Fibroblast of lung (primary cell): ENCODE measurements around the gene OLIG2. TPM values are rescaled to one million over a fixed set of nuclear protein-coding genes. Genes with fewer than 3 reads are reported as not detected.

Experiments
- DNase-seq, 2 donors: peaks; one replicate each; pipeline versions ENCODE4 v3.0.0 to v3.0.0-alpha.2; 2010; ENCODE audit warnings: low read depth in 2 of 2
- H2AFZ ChIP-seq: 2 replicates; pipeline ENCODE4 v1.5.1; 2012; ENCODE audit warnings: low read length, control low read depth, inconsistent platforms
- H3K27ac ChIP-seq: 2 replicates; pipeline ENCODE4 v1.5.1; 2011; ENCODE audit warnings: low read length, control low read depth; ENCODE audit not compliant: insufficient read depth
- H3K27me3 ChIP-seq: 2 replicates; pipeline ENCODE4 v1.5.1; 2011; ENCODE audit warnings: mild to moderate bottlenecking, low read length; ENCODE audit not compliant: control insufficient read depth, insufficient read depth
- H3K36me3 ChIP-seq: 2 replicates; pipeline ENCODE4 v1.5.1; 2011; ENCODE audit warnings: low read length; ENCODE audit not compliant: control insufficient read depth, insufficient read depth
- H3K4me1 ChIP-seq: 2 replicates; pipeline ENCODE4 v1.5.1; 2011; ENCODE audit warnings: low read length; ENCODE audit not compliant: control insufficient read depth, insufficient read depth; ENCODE audit errors: extremely low read depth
- H3K4me2 ChIP-seq: 2 replicates; pipeline ENCODE4 v1.5.1; 2011; ENCODE audit warnings: low read length, control low read depth; ENCODE audit not compliant: insufficient read depth; ENCODE audit errors: extremely low read depth
- H3K4me3 ChIP-seq, 4 experiments: fragments of 200-600 bp in 1 of 4; sonication (generic) in 1 of 4; replicated peaks in 1 of 4; 2 replicates each; pipeline ENCODE4 v1.5.1; 2011 to 2016; ENCODE audit warnings: low read length in 4 of 4, low read depth in 3 of 4, mild to moderate bottlenecking in 3 of 4, control low read depth in 2 of 4, inconsistent platforms in 1 of 4, mixed read lengths in 1 of 4; ENCODE audit not compliant: insufficient read depth in 1 of 4; ENCODE audit errors: control extremely low read depth in 1 of 4
- H3K79me2 ChIP-seq: 2 replicates; pipeline ENCODE4 v1.5.1; 2012; ENCODE audit warnings: mild to moderate bottlenecking, low read length, inconsistent platforms; ENCODE audit not compliant: control insufficient read depth, insufficient read depth
- H3K9ac ChIP-seq: 2 replicates; pipeline ENCODE4 v1.5.1; 2011; ENCODE audit warnings: mild to moderate bottlenecking, low read length, control low read depth; ENCODE audit not compliant: insufficient read depth
- H3K9me3 ChIP-seq: 2 replicates; pipeline ENCODE4 v1.5.1; 2012; ENCODE audit warnings: low read depth, low read length; ENCODE audit not compliant: control insufficient read depth, insufficient read depth
- H4K20me1 ChIP-seq: 2 replicates; pipeline ENCODE4 v1.5.1; 2011; ENCODE audit warnings: low read length; ENCODE audit not compliant: control insufficient read depth, insufficient read depth; ENCODE audit errors: extremely low read depth
- CTCF ChIP-seq, 2 donors: IDR thresholded peaks in 1 of 2; conservative IDR thresholded peaks in 1 of 2; 1 replicate in 1 of 2; 2 replicates in 1 of 2; pipeline ENCODE4 v1.5.1; 2011 to 2012; ENCODE audit warnings: low read length in 2 of 2, control low read depth in 1 of 2, inconsistent platforms in 1 of 2, low read depth in 1 of 2, mild to moderate bottlenecking in 1 of 2
- EZH2 ChIP-seq: IDR thresholded peaks from 2 replicates; pipeline ENCODE4 v1.5.1; 2012; ENCODE audit warnings: low read length, control low read depth, mild to moderate bottlenecking; ENCODE audit errors: missing control alignments
- polyA plus RNA-seq, 2 donors: library from polyadenylated mRNA; depleted of rRNA in 1 of 2; stranded (reverse) in 1 of 2; unstranded in 1 of 2; fragments of >200 nt; gene quantifications; 2 replicates each; pipeline ENCODE4 v1.2.1, GENCODE V29; 2011 to 2012; ENCODE audit warnings: missing spikeins in 1 of 2
- total RNA-seq: library from RNA; depleted of rRNA; stranded (reverse); fragments of >200 nt; gene quantifications from 2 replicates; pipeline ENCODE4 v1.2.1, GENCODE V29; 2014

The OLIG2 gene
- total and polyA plus RNA-seq, 2 donors (not counting 1 experiment from before 2014, with no cell fraction given) = not detected

- Histone ChIP-seq H3K4me2 (no peak overlapping the region), H3K27ac (no peak overlapping the region), H2AFZ (no peak overlapping the region), H4K20me1 (no peaks in the 10 kb centered on the region), H3K27me3 (peaks cover 51% of the 10 kb centered on the region), H3K36me3 (no peaks in the 10 kb centered on the region), H3K79me2 (no peaks in the 10 kb centered on the region), H3K9ac (no peak overlapping the region), H3K4me1 (no peaks in the 10 kb centered on the region), H3K4me3 (no peak overlapping the region), H3K9me3 (no peaks in the 10 kb centered on the region)
- TF ChIP-seq EZH2 = no peak
- TF ChIP-seq CTCF (conservative IDR thresholded peaks at IDR 0.05 in 1 of 2, IDR thresholded peaks at IDR 0.05 in 1 of 2; ENCODE audit: low read depth in 1 of 2, low read length in 2 of 2) = no peak
- no peak for DNase-seq
Measured at GRCh38 chr21:33018707-33019465, 6.8 kb upstream of the OLIG2 start.

GRCh38 chr21:33019516-33019884, 6.2 kb upstream of the OLIG2 start:
- Histone ChIP-seq H3K27ac (no peak overlapping the region), H3K27me3 (peaks cover 57% of the 10 kb centered on the region), H3K79me2 (no peaks in the 10 kb centered on the region), H3K4me1 (no peaks in the 10 kb centered on the region), H3K9me3 (no peaks in the 10 kb centered on the region), H4K20me1 (no peaks in the 10 kb centered on the region), H3K36me3 (no peaks in the 10 kb centered on the region), H3K4me2 (no peak overlapping the region), H3K4me3 (no peak overlapping the region), H2AFZ (no peak overlapping the region), H3K9ac (no peak overlapping the region)
- TF ChIP-seq EZH2 = no peak
- TF ChIP-seq CTCF (conservative IDR thresholded peaks at IDR 0.05 in 1 of 2, IDR thresholded peaks at IDR 0.05 in 1 of 2; ENCODE audit: low read depth in 1 of 2, low read length in 2 of 2) = no peak
- DNase-seq = no peak

GRCh38 chr21:33019885-33020557, 5.7 kb upstream of the OLIG2 start:
- H3K27ac ChIP-seq = no peak overlapping the region

More at GRCh38 chr21:33019885-33020557, 5.7 kb upstream of the OLIG2 start:
- Histone ChIP-seq H3K36me3 (no peaks in the 10 kb centered on the region), H3K9ac (no peak overlapping the region), H3K79me2 (no peaks in the 10 kb centered on the region), H3K4me3 (no peak overlapping the region), H3K4me2 (no peak overlapping the region), H3K9me3 (no peaks in the 10 kb centered on the region), H4K20me1 (no peaks in the 10 kb centered on the region), H2AFZ (no peak overlapping the region), H3K4me1 (no peaks in the 10 kb centered on the region), H3K27me3 (peaks cover 62% of the 10 kb centered on the region)
- DNase-seq = no peak
- TF ChIP-seq EZH2 = no peak
- no peak for TF ChIP-seq CTCF (conservative IDR thresholded peaks at IDR 0.05 in 1 of 2, IDR thresholded peaks at IDR 0.05 in 1 of 2; ENCODE audit: low read depth in 1 of 2, low read length in 2 of 2)
